Fibroblast of lung (primary cell): Measurements from ENCODE around the gene TRIM47.

Experiments used
- EZH2 ChIP-seq: IDR thresholded peaks from 2 replicates; pipeline ENCODE4 v1.5.1; 2012; ENCODE audit warnings: low read length, control low read depth, mild to moderate bottlenecking; ENCODE audit errors: missing control alignments
- TF ChIP-seq, protein P1 (sequence below), 2 donors: IDR thresholded peaks in 1 of 2; conservative IDR thresholded peaks in 1 of 2; 1 replicate in 1 of 2; 2 replicates in 1 of 2; pipeline ENCODE4 v1.5.1; 2011 to 2012; ENCODE audit warnings: low read length in 2 of 2, control low read depth in 1 of 2, inconsistent platforms in 1 of 2, low read depth in 1 of 2, mild to moderate bottlenecking in 1 of 2

- no peak for TF ChIP-seq EZH2
- TF ChIP-seq, protein P1, sequence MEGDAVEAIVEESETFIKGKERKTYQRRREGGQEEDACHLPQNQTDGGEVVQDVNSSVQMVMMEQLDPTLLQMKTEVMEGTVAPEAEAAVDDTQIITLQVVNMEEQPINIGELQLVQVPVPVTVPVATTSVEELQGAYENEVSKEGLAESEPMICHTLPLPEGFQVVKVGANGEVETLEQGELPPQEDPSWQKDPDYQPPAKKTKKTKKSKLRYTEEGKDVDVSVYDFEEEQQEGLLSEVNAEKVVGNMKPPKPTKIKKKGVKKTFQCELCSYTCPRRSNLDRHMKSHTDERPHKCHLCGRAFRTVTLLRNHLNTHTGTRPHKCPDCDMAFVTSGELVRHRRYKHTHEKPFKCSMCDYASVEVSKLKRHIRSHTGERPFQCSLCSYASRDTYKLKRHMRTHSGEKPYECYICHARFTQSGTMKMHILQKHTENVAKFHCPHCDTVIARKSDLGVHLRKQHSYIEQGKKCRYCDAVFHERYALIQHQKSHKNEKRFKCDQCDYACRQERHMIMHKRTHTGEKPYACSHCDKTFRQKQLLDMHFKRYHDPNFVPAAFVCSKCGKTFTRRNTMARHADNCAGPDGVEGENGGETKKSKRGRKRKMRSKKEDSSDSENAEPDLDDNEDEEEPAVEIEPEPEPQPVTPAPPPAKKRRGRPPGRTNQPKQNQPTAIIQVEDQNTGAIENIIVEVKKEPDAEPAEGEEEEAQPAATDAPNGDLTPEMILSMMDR (conservative IDR thresholded peaks at IDR 0.05 in 1 of 2, IDR thresholded peaks at IDR 0.05 in 1 of 2; ENCODE audit: low read depth in 1 of 2, low read length in 2 of 2) = no peak
Observed at GRCh38 chr17:75893305-75894048, 15.1 kb upstream of the TRIM47 start.
